ENCODE data around the gene CPNE7.

- no peak for TF ChIP-seq CTCF (IDR thresholded peaks at IDR 0.05; ENCODE audit: control extremely low read depth in 1 of 3, insufficient read depth in 1 of 3, low read depth in 1 of 3, low read length in 3 of 3)
- TF ChIP-seq POLR2A (IDR thresholded peaks at IDR 0.05; ENCODE audit: control extremely low read depth in 1 of 2, low read depth in 2 of 2, low read length in 2 of 2) = no peak
- no peak for TF ChIP-seq YY1 (IDR thresholded peaks at IDR 0.05; ENCODE audit: low read depth, low read length)
- TF ChIP-seq FOSL1 (IDR thresholded peaks at IDR 0.05; ENCODE audit: insufficient read depth, low read depth, low read length) = no peak
- TF ChIP-seq JUND (IDR thresholded peaks at IDR 0.05; ENCODE audit: low read length) = no peak
- TF ChIP-seq RAD21 (IDR thresholded peaks at IDR 0.05 in 1 of 2, conservative IDR thresholded peaks at IDR 0.05 in 1 of 2; ENCODE audit: low read depth in 2 of 2, low read length in 2 of 2) = no peak
Observed at GRCh38 chr16:89550421-89551007, 25.0 kb upstream of the CPNE7 start.

All from H1 (cell line).